GM21381 (cell line): ENCODE data around the gene BCAS1.
A peak's percentile ranks its signal among the peaks of the same experiment; 100 is the strongest.

Experiments
- ATAC-seq: cut with Tn5 transposase; IDR thresholded peaks from one replicate; pipeline ENCODE4 v1.9.1; 2021; ENCODE audit warnings: mild to moderate bottlenecking, moderate library complexity; ENCODE audit not compliant: unreplicated experiment

Gene BCAS1

DNA sequence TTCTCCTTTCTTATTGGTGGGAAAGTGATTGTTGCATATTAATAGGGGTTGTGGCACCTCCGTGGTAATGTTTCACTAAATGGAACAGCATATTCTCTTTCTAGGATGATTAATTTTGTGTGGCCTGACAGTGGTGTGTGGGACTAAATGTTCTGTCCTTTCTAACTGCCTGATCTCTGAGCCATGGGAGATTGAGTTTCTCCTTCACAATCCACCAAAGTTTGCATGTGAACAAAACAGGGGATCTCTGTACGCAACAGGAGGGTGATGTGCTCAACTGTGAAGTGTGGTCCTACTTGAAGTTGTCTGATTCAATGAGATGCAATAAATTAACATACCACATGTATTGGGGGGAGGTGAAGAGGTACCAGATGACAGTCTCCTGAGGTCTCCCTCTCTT lies 19.3 kb downstream of the BCAS1 start:
- ATAC-seq: no peak

DNA sequence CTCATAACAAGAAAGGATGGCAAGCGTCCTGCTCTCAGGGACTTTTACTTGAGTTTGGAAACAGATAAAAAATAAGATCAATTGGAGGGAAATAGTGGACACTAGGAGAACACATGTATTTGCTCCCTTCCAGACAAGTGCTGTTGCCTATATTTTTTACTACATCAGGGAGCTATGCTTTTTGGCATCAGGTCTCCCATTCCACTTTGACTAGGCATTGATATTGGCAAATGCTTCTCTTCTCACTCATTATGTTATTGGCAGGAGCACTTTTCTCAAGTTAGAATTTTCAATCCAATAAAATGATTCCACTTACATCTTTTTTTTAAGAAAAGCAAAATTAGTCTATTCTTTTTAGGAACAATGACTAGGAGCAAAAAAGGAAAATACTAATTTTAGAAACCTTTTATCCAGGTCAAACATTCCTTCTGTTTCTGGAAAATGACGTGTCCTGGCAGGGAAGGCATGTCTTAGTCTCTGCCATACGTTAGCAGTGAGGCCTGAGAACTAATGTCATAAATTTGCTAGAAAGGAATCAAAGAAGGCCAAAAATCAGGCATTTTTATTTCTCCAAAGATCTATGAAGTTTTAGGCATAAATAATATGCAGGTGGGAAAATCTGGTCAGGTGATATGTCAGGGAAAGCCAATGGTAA lies 21.4 kb downstream of the BCAS1 start:
- ATAC-seq: no peak

DNA sequence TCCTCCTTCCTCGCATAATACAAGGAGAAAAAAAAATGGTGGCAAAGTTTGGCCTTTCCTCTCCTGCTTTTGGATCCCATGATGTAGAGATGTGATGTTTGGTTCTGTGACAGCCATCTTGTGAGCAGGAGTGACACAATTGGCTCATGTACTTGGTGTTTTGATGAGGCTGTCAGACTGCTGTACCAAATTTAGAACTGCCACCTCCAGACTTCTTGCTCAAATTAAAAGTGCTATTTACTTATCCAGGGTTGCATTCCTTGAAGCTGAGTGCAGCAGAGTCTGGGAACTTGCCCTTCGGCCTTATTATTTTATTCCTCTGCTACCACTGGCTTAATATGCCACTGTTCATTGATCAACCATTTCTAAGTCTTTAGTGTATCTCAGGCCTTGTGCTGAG lies 21.9 kb downstream of the BCAS1 start:
- ATAC-seq: no peak

DNA sequence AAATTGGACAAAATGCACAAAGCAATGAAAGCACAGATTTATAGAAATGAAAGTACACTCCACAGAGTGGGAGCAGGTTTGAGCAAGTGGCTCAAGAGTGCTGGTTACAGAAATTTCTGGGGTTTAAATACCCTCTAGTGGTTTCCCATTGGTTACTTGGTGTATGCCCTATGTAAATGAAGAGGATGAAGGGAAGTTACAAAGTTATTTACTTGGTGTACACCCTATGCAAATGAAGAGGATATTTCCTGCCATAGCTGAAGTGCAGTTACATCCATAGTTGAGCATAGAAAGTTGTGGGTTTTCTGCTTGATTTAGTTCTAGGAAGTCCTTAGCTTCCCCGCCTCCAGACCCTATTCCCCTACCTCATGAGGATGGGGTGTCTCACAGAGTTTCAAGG lies 22.7 kb downstream of the BCAS1 start:
- no peak for ATAC-seq

DNA sequence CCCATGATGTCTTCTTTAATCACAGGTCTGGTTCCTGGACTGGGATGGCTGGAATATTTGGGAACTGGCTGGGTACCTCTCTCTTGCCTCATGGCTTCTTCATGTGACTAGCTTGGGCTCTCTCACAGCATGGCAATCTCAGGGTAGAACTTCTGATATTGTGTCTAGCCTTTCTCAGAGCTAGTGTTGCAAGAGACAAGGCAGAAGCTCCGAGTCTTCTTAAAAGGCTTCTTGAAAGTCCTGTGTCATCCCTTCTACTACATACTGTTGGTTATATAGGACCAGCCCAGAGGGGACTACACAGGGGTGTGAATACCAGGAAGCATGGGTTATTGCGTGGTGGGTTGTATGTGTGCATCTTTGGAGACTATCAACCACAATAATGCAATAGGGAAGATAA lies 23.3 kb downstream of the BCAS1 start:
- ATAC-seq: no peak

DNA sequence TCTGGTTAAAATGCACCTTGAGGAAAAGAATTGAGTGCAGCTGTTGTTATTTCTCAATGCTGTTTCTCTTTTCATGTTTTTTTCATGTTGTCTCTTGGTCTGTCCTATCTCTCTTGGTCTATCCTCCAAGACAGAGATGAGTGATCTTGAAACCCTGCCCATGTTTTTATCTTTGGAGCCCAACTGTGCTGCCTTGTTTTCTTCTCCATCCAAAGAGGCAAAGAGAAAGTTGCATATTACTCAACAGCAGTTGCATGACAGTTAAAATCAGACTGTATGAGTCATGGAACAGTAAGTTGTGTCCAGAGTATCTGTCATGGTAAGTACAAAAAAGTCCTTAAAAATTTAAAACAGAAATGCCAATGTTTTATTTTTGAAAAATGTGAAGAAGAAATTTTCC lies 26.2 kb downstream of the BCAS1 start:
- peak; percentile 57 for ATAC-seq

DNA sequence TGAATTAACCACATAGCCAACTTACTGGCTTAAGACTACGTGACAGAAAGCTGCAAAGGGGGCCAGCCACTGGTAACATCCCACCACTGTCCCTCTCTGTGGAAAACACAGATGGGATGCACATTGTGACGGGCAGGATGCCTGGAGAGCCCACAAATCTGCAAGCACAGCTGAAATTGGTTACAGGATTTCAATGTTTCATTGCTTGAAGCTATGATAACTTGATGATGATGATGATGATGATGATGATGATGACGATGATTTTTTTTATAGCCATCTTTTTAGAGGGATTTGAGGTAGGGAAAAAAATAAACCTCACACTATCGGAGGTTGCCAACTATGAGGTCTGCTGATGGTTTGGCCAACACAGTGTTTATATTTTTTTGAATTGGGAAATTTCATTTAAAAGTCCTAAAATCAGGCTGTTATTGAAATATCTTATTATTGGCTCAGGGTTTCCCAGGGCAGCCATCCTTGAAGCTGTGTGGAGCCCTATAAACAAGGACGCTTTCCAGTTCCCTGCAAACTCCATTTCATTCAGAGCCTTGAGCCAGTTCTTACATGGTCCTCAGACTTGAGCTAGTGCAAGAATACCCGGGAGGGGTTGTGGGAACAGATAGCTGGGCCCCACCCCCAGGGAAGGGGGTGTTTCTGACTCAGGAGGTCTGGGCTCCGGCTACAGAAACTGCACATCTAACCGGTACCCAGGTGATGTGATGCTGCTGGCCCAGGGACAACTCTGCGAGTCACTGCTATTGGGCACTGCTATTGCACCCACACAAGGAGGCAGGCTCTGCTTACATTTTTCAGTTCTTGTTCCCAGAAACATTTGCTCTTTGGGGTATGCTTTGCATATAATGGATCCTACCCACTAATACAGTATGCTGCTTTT lies 27.1 kb downstream of the BCAS1 start:
- ATAC-seq: no peak

DNA sequence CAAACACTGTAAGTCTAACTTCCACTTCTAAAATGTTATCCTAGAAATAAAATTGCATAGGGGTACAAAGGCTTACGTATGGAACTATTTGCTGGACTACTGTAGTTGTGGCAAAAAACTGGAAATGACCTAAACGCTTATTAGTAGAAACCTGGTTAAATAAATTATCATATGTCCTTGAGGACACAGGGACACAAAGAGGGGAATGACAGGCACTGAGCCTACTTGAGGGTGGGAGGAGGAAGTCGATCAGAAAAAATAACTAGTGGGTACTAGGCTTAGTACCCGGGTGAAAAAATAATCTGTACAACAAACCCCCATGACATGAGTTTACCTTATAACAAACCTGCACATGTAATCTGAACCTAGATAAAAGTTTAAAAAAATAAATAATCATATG lies 28.4 kb downstream of the BCAS1 start:
- ATAC-seq: no peak

DNA sequence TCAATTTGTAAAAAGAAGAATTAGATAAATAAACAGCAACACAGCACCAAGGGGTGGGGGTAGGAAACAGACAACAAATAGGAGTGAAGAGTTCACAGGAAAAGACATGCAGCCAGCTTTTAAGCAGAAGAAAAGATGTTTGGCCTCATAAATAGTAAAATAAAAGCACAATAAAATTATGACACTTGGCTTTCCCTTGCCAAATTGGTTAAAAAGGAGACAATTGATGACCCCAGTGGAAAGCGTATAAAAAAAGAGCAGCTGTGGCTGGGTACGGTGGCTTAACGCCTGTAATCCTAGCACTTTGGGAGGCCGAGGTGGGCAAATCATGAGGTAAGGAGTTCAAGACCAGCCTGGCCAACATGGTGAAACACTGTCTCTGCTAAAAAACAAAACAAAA lies 29.1 kb downstream of the BCAS1 start:
- ATAC-seq: no peak

DNA sequence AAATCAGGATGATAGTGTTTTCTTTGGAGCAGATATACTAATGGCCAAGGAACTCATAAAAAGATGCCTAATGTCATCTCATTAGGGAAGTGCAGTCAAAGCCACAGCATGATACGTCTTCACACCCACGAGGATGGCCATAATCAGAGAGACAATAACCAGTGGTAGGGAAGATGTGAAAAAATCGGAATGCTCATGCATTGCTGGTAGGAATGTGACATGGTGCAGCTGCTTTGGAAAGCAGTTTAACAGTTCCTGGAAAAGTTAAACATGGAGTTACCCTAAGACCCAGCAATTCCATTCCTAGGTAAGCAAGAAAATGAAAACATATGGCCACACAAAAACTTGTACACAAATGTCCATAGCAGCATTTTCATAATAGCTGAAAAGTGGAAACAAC lies 29.9 kb downstream of the BCAS1 start:
- no peak for ATAC-seq

DNA sequence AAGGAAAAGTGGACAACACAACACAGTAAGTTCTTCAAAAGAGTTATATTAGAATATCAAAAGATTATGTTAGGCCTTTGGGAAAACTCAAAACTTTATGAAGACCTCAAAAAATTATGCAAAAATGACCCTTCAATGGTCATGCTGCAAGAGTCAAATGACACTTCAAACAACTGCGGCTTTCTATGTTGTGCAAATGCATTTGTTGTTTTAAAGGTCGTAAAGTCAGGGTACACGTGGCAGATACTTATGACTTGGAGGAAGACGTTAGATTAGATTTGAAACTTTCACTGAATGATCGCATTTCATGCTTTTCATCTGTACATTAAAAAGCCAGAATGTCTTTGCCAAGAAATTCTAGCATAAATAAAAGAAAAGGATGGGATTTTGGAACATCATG lies 31.4 kb downstream of the BCAS1 start:
- ATAC-seq: no peak

DNA sequence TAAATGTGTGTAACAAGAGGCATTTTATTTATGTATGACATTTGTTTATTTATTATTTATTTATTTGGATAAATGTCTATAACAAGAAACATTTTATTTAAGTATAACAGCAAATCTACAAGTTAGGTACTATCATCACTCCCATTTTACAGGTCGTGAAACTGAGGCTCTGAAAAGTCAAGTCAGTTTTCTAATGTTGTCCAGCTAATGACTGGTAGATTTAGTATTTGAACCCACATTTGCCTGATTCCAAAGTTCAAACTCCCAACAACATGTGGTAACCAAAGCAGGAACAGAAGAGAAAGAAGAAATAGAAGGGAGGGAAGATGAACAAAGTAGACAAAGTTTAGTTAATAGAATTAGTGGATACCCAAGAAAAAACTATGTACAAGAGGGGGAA lies 32.9 kb downstream of the BCAS1 start:
- no peak for ATAC-seq

DNA sequence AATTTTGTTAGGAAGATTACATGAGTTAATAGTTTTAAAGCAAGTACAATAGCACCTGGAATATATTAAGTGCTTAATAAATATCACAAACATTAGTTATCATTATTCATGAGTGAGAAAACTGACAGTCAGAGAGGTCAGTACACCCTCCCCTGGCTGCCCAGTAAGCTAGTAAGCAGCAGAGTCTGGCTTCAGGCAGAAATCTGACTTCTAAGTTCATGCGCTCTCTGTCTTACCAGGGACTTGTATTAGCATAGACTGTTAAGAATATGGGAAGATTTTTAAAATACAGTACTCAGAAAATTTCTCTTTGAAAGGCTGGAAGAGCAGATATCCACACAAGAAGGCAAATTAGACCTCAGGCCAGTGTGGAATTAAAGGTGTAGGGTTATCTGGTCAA lies 40.8 kb downstream of the BCAS1 start:
- ATAC-seq: no peak

DNA sequence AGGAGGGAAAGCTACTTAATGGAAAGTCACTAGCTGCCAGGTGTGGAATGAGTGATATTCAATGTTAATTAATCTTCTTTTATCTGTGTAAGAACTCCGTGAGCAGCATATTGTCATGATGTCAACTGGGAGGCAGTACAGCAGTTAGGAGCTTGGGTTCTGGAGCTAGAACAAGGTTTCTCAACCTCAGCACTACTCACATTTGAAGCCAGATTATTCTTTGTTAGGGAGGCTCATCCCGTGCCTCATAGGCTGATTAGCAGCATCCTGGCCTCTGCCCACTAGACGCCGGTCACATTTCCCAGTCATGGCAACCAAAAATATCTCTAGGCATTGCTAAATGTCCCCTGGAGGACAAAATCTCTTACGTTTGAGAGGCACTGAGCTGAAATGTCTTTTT lies 41.2 kb downstream of the BCAS1 start:
- no peak for ATAC-seq

DNA sequence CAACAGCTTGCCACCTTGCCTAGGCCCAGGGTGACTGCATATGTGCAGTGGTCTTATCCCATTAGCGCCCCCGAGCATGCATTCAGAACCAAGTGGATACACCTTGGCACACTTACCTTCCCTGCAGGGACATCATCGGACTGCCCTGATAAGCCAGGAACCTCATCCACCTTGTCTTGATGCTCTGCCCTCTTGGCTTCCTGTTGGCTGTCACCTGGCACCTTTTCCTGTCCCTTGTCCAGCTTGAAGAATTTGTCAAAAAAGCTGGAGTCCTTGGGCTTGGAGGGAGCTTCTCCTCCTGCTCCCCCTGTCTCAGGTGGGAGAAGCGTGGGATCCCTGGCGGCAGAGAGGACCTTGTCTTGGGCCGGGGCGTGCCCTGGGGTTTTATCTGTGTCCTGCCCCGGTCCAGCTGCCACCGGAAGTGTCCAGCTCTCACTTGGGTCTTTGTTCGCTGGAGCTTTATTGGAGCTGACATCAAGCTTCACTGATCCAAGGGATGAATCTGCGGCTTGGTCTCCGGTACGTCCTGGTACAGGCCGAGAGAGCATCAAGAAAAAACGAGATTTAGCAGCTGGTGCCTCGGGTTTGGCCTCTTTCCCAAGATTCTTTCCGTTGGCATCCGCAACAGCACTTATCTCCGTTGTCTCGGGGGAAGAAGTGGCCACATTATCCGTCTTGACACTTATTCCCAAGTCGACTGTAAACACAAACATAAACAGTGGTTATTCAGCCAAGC lies 42.0 kb downstream of the BCAS1 start:
- no peak for ATAC-seq

DNA sequence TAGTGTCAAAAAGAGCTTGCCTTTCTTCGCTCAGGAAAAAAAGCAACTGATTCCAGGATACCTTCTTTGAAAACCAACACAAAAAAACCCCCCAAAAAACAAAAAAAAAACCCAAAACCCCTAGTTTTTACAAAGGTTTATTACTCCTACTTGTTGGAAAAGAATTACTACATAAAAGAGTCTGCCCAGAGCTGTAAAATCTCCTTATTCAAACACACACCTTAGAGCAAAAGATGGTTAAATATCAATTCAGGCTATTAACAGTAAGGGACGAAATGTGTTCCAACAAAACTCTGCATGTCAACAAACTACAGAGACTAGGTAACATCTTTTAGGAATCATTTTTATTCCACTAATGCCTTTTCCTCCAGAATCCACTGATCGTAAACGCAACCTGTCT lies 42.7 kb downstream of the BCAS1 start:
- no peak for ATAC-seq

DNA sequence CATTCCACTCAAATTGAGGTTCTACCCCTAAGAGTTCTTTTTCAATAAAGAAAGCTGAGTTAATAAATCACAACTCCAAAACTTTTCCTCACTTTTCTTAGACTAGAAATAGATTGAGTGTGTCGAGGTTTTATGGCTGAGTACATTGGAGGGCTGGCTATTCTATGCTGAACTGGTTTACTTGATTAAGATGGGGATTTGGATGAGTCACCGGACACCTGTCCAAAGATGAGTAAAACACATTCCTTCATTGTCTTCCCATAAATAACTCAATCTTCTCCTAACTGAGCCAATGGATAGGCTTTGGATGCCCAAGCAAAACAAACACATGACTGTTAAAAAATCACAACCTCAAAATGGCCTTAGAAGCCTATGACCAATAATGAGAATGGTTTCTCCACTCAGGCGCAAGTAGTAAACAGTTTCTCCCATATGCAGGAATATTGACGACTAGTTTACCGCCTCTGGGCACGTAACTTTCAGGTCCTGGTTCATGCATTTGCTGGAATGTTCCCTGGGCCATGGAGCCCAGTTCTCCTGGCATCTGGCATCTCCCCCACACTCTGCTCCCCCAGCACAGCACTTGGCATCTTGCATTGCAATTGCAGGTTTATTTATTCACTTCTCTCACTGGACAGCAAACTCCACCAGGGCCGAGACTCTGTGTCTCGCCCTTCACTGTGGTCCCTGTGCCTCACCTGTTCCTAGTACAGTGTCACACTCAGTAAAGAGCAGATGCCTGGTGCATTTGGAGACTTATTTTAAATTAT lies 43.9 kb downstream of the BCAS1 start:
- no peak for ATAC-seq

DNA sequence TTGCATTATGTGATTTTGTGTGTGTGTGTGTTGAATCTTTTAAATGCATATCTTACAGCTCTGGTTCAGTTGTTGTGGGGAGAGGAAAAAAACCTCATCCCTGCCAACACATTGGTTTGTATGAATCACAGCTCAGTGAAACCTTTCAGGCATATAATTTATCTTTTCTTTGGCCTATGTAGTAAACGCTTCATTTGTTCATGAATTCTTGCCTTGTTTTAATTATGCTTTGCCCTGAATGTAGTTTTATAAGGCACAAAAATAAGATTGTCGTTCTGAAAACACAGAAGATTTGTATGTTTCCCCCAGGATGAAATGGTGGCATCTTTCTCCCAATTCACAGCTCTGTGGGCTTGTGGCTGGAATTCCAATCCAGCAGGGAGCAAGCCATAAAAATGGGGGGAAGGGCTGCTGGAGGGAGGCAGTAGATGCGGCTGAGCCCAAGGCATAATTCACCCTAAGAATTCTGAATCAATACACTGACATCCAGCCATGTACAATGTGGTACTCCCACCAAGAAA lies 45.1 kb downstream of the BCAS1 start:
- no peak for ATAC-seq

DNA sequence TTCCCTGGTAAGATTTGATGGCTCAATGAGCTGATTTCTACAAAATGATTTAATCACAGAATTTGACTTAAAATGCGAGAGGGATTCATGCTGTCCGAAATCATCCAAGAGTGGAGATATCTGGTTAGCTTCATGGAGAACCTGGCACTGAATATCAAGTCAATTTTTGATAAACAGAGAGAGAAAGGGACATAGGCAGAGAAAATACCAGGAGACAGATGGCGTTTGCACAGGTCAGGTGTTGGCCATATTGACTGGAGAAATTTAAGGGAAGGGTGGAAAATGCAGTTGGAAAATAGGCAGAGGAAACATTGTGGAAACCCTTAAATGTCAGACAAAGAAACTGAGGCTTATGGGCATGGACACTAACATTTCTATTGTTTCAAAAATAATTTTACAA lies 47.0 kb downstream of the BCAS1 start:
- no peak for ATAC-seq

DNA sequence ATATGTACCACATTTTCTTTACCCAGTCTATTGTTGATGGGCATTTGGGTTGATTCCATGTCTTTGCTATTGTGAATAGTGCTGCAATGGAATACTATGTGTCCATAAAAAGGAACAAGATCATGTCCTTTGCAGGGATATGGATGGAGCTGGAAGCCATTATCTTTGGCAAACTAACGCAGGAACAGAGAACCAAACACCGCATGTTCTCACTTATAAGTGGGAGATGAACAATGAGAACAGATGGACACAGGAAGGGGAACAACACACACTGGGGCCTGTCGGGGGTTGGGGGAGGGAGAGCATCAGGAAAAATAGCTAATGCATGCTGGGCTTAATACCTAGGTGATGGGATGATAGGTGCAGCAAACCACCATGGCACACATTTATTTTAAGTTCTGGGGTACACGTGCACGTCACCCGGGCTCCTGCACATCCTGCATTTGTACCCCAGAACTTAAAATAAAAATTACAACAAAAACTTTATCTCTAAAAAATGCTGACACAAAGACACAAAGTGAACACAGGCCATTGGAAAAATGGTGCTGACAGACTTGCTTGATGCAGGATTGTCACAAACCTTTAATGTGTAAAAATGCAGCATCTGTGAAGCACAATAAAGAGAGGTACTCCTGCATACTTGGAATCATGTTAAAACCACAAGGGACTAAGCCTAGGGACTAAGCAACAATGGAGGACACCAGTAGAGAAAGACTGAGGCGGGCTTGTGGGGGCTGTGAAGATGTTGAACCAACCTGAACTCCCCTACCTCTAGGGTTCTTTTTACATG lies 48.8 kb downstream of the BCAS1 start:
- no peak for ATAC-seq
